ENCODE measurements around the gene GDF2. TPM values are rescaled to one million over a fixed set of nuclear protein-coding genes. Genes with fewer than 3 reads are reported as not detected.

GDF2 gene
- total RNA-seq, 1 experiment from 2014 or later, result not detected

DNA sequence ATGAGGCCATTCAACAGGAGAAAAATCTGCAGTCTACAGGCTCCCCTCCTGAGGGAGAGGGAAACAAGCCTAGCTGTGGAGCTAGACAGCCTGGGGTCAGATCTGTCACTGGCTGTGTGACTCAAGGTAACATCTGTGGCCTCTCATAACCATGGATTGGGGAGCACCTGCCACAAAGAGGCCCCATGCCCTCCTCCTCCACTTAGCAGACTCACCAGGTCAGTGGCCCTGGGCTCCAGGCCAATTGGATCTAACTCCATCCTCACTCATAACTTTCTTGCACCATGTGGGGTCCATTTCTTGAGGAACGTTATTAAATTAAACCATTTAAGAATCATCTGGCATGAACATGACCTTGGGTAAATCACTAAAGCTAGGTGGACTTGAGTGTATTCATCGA is 20.4 kb upstream of the GDF2 start:
- BruUV-seq (replicated peaks), result no TSS peak

DNA sequence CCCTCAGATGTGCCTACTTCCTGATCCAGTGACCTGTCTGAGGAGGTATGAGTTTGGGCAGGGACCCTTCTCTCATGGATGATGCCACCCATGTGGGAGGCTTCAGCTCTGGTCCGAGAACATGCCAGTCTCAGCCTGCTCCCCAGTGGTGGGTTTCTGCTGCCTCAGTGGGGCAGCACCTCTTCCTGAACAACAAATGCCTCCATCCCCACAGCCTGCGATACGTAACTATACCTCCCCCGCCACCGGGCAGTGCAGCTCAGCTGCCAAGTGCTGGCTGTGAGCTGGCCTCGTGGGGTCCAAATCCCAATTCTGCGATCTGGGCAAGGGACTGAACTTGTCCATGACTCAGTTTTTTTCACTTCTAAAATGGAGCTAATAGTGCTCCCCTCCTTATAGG is 19.1 kb upstream of the GDF2 start:
- Histone ChIP-seq H3K9me3 (no peaks in the 10 kb centered on the region), H3K36me3 (ENCODE audit: control insufficient read depth, insufficient read depth, low read length) (no peaks in the 10 kb centered on the region), H3K4me1 (peaks cover 12% of the 10 kb centered on the region; the same call in 1 of the 2 replicates), H3K27me3 (replicated peaks; ENCODE audit: control insufficient read depth, insufficient read depth, low read length) (peaks cover 2% of the 10 kb centered on the region), H3K4me3 (ENCODE audit: low read depth, low read length) (no peak overlapping the region)
- intact Hi-C loops (cut with micrococcal nuclease; ENCODE audit: unreplicated experiment), result no loop called here
- Mint-ChIP-seq H3K4me3 (ENCODE audit: unreplicated experiment) (no peak overlapping the region), H3K27me3 (ENCODE audit: insufficient read depth, unreplicated experiment) (peaks cover 38% of the 10 kb centered on the region), H3K27ac (ENCODE audit: unreplicated experiment) (no peak overlapping the region), H3K36me3 (ENCODE audit: insufficient read depth, unreplicated experiment) (no peaks in the 10 kb centered on the region), H3K9me3 (ENCODE audit: unreplicated experiment) (no peaks in the 10 kb centered on the region), H3K4me1 (ENCODE audit: low read depth, unreplicated experiment) (peaks cover 6% of the 10 kb centered on the region)
- no peak for DNase-seq
- POLR2A ChIA-PET, result no interaction called here
- TF ChIP-seq, protein P1, sequence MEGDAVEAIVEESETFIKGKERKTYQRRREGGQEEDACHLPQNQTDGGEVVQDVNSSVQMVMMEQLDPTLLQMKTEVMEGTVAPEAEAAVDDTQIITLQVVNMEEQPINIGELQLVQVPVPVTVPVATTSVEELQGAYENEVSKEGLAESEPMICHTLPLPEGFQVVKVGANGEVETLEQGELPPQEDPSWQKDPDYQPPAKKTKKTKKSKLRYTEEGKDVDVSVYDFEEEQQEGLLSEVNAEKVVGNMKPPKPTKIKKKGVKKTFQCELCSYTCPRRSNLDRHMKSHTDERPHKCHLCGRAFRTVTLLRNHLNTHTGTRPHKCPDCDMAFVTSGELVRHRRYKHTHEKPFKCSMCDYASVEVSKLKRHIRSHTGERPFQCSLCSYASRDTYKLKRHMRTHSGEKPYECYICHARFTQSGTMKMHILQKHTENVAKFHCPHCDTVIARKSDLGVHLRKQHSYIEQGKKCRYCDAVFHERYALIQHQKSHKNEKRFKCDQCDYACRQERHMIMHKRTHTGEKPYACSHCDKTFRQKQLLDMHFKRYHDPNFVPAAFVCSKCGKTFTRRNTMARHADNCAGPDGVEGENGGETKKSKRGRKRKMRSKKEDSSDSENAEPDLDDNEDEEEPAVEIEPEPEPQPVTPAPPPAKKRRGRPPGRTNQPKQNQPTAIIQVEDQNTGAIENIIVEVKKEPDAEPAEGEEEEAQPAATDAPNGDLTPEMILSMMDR (IDR thresholded peaks at IDR 0.05; ENCODE audit: insufficient read depth in 1 of 2, low read depth in 1 of 2, low read length in 1 of 2, severe bottlenecking in 1 of 2, unreplicated experiment in 1 of 2), result no peak
- CTCF ChIA-PET, result interaction anchor here (1.0 kb wide), 1 partner anchor 9 kb away, joined by 6 read pairs; no protein-coding TSS in a partner anchor
- no TSS peak for BruUV-seq (replicated peaks)

More for the DNA sequence above, 20.4 kb upstream of the GDF2 start:
- no peak overlapping the region for H3K27ac Mint-ChIP-seq (ENCODE audit: unreplicated experiment)
- CTCF ChIA-PET, result interaction anchor here (0.7 kb wide), 1 partner anchor 10 kb away, joined by 3 read pairs; no protein-coding TSS in a partner anchor
- H3K4me3 Mint-ChIP-seq (ENCODE audit: unreplicated experiment), result no peak overlapping the region
- no peaks in the 10 kb centered on the region for H3K36me3 Mint-ChIP-seq (ENCODE audit: insufficient read depth, unreplicated experiment)
- peaks cover 42% of the 10 kb centered on the region for H3K27me3 Mint-ChIP-seq (ENCODE audit: insufficient read depth, unreplicated experiment)
- Histone ChIP-seq H3K27me3 (replicated peaks; ENCODE audit: control insufficient read depth, insufficient read depth, low read length) (peaks cover 2% of the 10 kb centered on the region), H3K4me3 (ENCODE audit: low read depth, low read length) (no peak overlapping the region), H3K36me3 (ENCODE audit: control insufficient read depth, insufficient read depth, low read length) (no peaks in the 10 kb centered on the region), H3K9me3 (no peaks in the 10 kb centered on the region), H3K4me1 (peaks cover 12% of the 10 kb centered on the region; the same call in 1 of the 2 replicates)
- POLR2A ChIA-PET, result no interaction called here
- TF ChIP-seq, protein P1 (IDR thresholded peaks at IDR 0.05; ENCODE audit: insufficient read depth in 1 of 2, low read depth in 1 of 2, low read length in 1 of 2, severe bottlenecking in 1 of 2, unreplicated experiment in 1 of 2), result no peak
- no peaks in the 10 kb centered on the region for H3K9me3 Mint-ChIP-seq (ENCODE audit: unreplicated experiment)
- peaks cover 6% of the 10 kb centered on the region for H3K4me1 Mint-ChIP-seq (ENCODE audit: low read depth, unreplicated experiment)
- intact Hi-C loops (cut with micrococcal nuclease; ENCODE audit: unreplicated experiment), result no loop called here
- no peak for DNase-seq

DNA sequence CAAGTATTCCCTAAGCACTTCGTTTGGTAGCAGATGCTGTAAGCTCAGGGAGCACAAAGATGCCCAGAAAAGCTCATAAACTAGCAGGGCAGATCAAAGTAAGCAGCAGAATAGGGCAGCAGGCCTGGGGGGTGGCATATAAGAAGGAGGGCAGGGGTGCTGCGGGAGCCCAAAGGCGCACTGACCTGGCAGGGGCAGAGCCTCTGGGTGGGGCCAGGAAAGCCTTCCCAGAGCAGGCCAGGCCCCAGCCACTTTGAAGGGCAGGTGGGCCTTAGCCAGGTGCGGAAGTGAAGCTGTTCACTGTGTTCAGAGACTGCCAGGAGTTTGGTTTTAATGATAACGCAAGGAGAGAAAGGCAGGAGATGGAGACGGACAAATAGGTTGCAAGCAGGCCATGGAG is 18.4 kb upstream of the GDF2 start:
- peaks cover 12% of the 10 kb centered on the region; the same call in 1 of the 2 replicates for H3K4me1 ChIP-seq
- POLR2A ChIA-PET, result no interaction called here
- H3K9me3 Mint-ChIP-seq (ENCODE audit: unreplicated experiment), result no peaks in the 10 kb centered on the region
- H3K36me3 Mint-ChIP-seq (ENCODE audit: insufficient read depth, unreplicated experiment), result no peaks in the 10 kb centered on the region
- no peak overlapping the region for H3K4me3 Mint-ChIP-seq (ENCODE audit: unreplicated experiment)
- no peaks in the 10 kb centered on the region for H3K9me3 ChIP-seq
- H3K27me3 Mint-ChIP-seq (ENCODE audit: insufficient read depth, unreplicated experiment), result peaks cover 43% of the 10 kb centered on the region
- BruUV-seq (replicated peaks), result no TSS peak
- TF ChIP-seq, protein P1 (IDR thresholded peaks at IDR 0.05; ENCODE audit: insufficient read depth in 1 of 2, low read depth in 1 of 2, low read length in 1 of 2, severe bottlenecking in 1 of 2, unreplicated experiment in 1 of 2), result no peak
- no peak overlapping the region for H3K27ac Mint-ChIP-seq (ENCODE audit: unreplicated experiment)
- peaks cover 6% of the 10 kb centered on the region for H3K4me1 Mint-ChIP-seq (ENCODE audit: low read depth, unreplicated experiment)
- intact Hi-C loops (cut with micrococcal nuclease; ENCODE audit: unreplicated experiment), result no loop called here
- DNase-seq, result no peak
- CTCF ChIA-PET, result no interaction called here
- H3K27me3 ChIP-seq (replicated peaks; ENCODE audit: control insufficient read depth, insufficient read depth, low read length), result peaks cover 2% of the 10 kb centered on the region
- H3K4me3 ChIP-seq (ENCODE audit: low read depth, low read length), result no peak overlapping the region
- H3K36me3 ChIP-seq (ENCODE audit: control insufficient read depth, insufficient read depth, low read length), result no peaks in the 10 kb centered on the region
